ENCODE measurements around the gene VEGFA.

VEGFA gene

GRCh38 chr6:43772681-43773049, 2.7 kb downstream of the VEGFA start (continued):
- TF ChIP-seq PATZ1 (CRISPR knock-in tag; IDR thresholded peaks at IDR 0.05; ENCODE audit: borderline replicate concordance) (no peak), SNAI2 (CRISPR knock-in tag; IDR thresholded peaks at IDR 0.05) (no peak)
- TF ChIP-seq, protein P1, sequence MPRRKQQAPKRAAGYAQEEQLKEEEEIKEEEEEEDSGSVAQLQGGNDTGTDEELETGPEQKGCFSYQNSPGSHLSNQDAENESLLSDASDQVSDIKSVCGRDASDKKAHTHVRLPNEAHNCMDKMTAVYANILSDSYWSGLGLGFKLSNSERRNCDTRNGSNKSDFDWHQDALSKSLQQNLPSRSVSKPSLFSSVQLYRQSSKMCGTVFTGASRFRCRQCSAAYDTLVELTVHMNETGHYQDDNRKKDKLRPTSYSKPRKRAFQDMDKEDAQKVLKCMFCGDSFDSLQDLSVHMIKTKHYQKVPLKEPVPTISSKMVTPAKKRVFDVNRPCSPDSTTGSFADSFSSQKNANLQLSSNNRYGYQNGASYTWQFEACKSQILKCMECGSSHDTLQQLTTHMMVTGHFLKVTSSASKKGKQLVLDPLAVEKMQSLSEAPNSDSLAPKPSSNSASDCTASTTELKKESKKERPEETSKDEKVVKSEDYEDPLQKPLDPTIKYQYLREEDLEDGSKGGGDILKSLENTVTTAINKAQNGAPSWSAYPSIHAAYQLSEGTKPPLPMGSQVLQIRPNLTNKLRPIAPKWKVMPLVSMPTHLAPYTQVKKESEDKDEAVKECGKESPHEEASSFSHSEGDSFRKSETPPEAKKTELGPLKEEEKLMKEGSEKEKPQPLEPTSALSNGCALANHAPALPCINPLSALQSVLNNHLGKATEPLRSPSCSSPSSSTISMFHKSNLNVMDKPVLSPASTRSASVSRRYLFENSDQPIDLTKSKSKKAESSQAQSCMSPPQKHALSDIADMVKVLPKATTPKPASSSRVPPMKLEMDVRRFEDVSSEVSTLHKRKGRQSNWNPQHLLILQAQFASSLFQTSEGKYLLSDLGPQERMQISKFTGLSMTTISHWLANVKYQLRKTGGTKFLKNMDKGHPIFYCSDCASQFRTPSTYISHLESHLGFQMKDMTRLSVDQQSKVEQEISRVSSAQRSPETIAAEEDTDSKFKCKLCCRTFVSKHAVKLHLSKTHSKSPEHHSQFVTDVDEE (CRISPR knock-in tag; IDR thresholded peaks at IDR 0.05) = no peak
- TF ChIP-seq, protein P2, sequence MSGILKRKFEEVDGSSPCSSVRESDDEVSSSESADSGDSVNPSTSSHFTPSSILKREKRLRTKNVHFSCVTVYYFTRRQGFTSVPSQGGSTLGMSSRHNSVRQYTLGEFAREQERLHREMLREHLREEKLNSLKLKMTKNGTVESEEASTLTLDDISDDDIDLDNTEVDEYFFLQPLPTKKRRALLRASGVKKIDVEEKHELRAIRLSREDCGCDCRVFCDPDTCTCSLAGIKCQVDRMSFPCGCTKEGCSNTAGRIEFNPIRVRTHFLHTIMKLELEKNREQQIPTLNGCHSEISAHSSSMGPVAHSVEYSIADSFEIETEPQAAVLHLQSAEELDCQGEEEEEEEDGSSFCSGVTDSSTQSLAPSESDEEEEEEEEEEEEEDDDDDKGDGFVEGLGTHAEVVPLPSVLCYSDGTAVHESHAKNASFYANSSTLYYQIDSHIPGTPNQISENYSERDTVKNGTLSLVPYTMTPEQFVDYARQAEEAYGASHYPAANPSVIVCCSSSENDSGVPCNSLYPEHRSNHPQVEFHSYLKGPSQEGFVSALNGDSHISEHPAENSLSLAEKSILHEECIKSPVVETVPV (CRISPR knock-in tag; IDR thresholded peaks at IDR 0.05) = no peak

- no peak for ATAC-seq
- TF ChIP-seq, protein P3, sequence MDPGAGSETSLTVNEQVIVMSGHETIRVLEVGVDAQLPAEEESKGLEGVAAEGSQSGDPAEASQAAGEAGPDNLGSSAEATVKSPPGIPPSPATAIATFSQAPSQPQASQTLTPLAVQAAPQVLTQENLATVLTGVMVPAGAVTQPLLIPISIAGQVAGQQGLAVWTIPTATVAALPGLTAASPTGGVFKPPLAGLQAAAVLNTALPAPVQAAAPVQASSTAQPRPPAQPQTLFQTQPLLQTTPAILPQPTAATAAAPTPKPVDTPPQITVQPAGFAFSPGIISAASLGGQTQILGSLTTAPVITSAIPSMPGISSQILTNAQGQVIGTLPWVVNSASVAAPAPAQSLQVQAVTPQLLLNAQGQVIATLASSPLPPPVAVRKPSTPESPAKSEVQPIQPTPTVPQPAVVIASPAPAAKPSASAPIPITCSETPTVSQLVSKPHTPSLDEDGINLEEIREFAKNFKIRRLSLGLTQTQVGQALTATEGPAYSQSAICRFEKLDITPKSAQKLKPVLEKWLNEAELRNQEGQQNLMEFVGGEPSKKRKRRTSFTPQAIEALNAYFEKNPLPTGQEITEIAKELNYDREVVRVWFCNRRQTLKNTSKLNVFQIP (CRISPR knock-in tag; IDR thresholded peaks at IDR 0.05; ENCODE audit: borderline replicate concordance, low read depth) = no peak
- TF ChIP-seq ESRRG (CRISPR knock-in tag; IDR thresholded peaks at IDR 0.05) (no peak), SNAI2 (CRISPR knock-in tag; IDR thresholded peaks at IDR 0.05) (no peak), PPARA (CRISPR knock-in tag; IDR thresholded peaks at IDR 0.05; ENCODE audit: borderline replicate concordance) (no peak), ZFP30 (CRISPR knock-in tag; IDR thresholded peaks at IDR 0.05) (no peak), ARNTL (CRISPR knock-in tag; IDR thresholded peaks at IDR 0.05; ENCODE audit: borderline replicate concordance, low read depth) (no peak), OSR1 (CRISPR knock-in tag; IDR thresholded peaks at IDR 0.05) (no peak), ZC3H10 (CRISPR knock-in tag; IDR thresholded peaks at IDR 0.05) (no peak), CSDC2 (CRISPR knock-in tag; IDR thresholded peaks at IDR 0.05) (no peak), GLIS3 (CRISPR knock-in tag; IDR thresholded peaks at IDR 0.05) (no peak), ISL1 (CRISPR knock-in tag; IDR thresholded peaks at IDR 0.05) (no peak), PATZ1 (CRISPR knock-in tag; IDR thresholded peaks at IDR 0.05; ENCODE audit: borderline replicate concordance) (no peak), ZFP3 (CRISPR knock-in tag; IDR thresholded peaks at IDR 0.05) (no peak), RARB (CRISPR knock-in tag; IDR thresholded peaks at IDR 0.05) (no peak), CREB5 (CRISPR knock-in tag; IDR thresholded peaks at IDR 0.05; ENCODE audit: low read depth) (no peak), ZNF70 (CRISPR knock-in tag; IDR thresholded peaks at IDR 0.05) (no peak), BACH2 (CRISPR knock-in tag; IDR thresholded peaks at IDR 0.05; ENCODE audit: borderline replicate concordance) (no peak), TCF4 (CRISPR knock-in tag; IDR thresholded peaks at IDR 0.05; ENCODE audit: borderline replicate concordance) (no peak)
- TF ChIP-seq, protein P1 (CRISPR knock-in tag; IDR thresholded peaks at IDR 0.05) = no peak
- TF ChIP-seq, protein P2 (CRISPR knock-in tag; IDR thresholded peaks at IDR 0.05) = no peak
These were observed 3.3 kb downstream of the VEGFA start for GRCh38 chr6:43773050-43773979.

Measured in SK-N-SH treated with all-trans-retinoic acid at 6 μM for 48 hours (cell line).